ENCODE measurements around the gene MAGI3. TPM values are rescaled to one million over a fixed set of nuclear protein-coding genes. Genes with fewer than 3 reads are reported as not detected.

Gene MAGI3
- total RNA-seq, 1 experiment from 2014 or later = 7.2 TPM

GRCh38 chr1:113691184-113691583 lies 300.9 kb downstream of the MAGI3 start:
- H3K4me3 ChIP-seq (ENCODE audit: low read length) = no peak overlapping the region
- H3K9me3 ChIP-seq (ENCODE audit: low read length) = peaks cover 13% of the 10 kb centered on the region; the same call in 1 of the 2 replicates
- TF ChIP-seq CTCF (conservative IDR thresholded peaks at IDR 0.05; ENCODE audit: low read depth, low read length) (no peak), EZH2 (IDR thresholded peaks at IDR 0.05; ENCODE audit: low read length, unreplicated experiment) (no peak), EZH2phosphoT487 (IDR thresholded peaks at IDR 0.05; ENCODE audit: borderline replicate concordance, low read length) (no peak)
- H3K27ac ChIP-seq (ENCODE audit: low read length) = no peak overlapping the region
- H3K9me2 ChIP-seq (replicated peaks; ENCODE audit: low read length) = no peaks in the 10 kb centered on the region
- no peaks in the 10 kb centered on the region for H4K20me1 ChIP-seq (ENCODE audit: low read length)
- no peaks in the 10 kb centered on the region for H3K27me3 ChIP-seq (ENCODE audit: low read length)
- no peaks in the 10 kb centered on the region for H3K79me2 ChIP-seq (ENCODE audit: low read length)
- POLR2A ChIA-PET (ENCODE audit: unreplicated experiment) = no interaction called here
- H2AFZ ChIP-seq (ENCODE audit: low read length) = no peak overlapping the region
- intact Hi-C loops (cut with micrococcal nuclease) = no loop called here
- no peaks in the 10 kb centered on the region for H3F3A ChIP-seq (ENCODE audit: low read length, unreplicated experiment)
- no peaks in the 10 kb centered on the region for H3K4me1 ChIP-seq (ENCODE audit: insufficient read depth, low read length)
- CTCF ChIA-PET = no interaction called here
- BruUV-seq (replicated peaks) = no TSS peak
- DNase-seq (no peak), ATAC-seq (no peak)
- H3K9ac ChIP-seq (ENCODE audit: low read length) = no peak overlapping the region
- no peak overlapping the region for H3K4me2 ChIP-seq (ENCODE audit: low read length)
- peaks cover 23% of the 10 kb centered on the region for H3K36me3 ChIP-seq (ENCODE audit: low read depth, low read length)

GRCh38 chr1:113692342-113692741 lies 302.0 kb downstream of the MAGI3 start:
- CTCF ChIA-PET = no interaction called here
- no peaks in the 10 kb centered on the region for H4K20me1 ChIP-seq (ENCODE audit: low read length)

More at GRCh38 chr1:113692342-113692741, 302.0 kb downstream of the MAGI3 start:
- Histone ChIP-seq H3K27me3 (ENCODE audit: low read length) (no peaks in the 10 kb centered on the region), H3K4me2 (ENCODE audit: low read length) (no peak overlapping the region), H3K4me3 (ENCODE audit: low read length) (no peak overlapping the region), H3K9me2 (replicated peaks; ENCODE audit: low read length) (no peaks in the 10 kb centered on the region), H3K27ac (ENCODE audit: low read length) (no peak overlapping the region), H3K9ac (ENCODE audit: low read length) (no peak overlapping the region), H3F3A (ENCODE audit: low read length, unreplicated experiment) (no peaks in the 10 kb centered on the region), H3K79me2 (ENCODE audit: low read length) (no peaks in the 10 kb centered on the region), H3K9me3 (ENCODE audit: low read length) (peaks cover 13% of the 10 kb centered on the region; the same call in 1 of the 2 replicates), H3K4me1 (ENCODE audit: insufficient read depth, low read length) (no peaks in the 10 kb centered on the region), H2AFZ (ENCODE audit: low read length) (no peak overlapping the region), H3K36me3 (ENCODE audit: low read depth, low read length) (peaks cover 23% of the 10 kb centered on the region)
- TF ChIP-seq EZH2 (IDR thresholded peaks at IDR 0.05; ENCODE audit: low read length, unreplicated experiment) (no peak), EZH2phosphoT487 (IDR thresholded peaks at IDR 0.05; ENCODE audit: borderline replicate concordance, low read length) (no peak), CTCF (conservative IDR thresholded peaks at IDR 0.05; ENCODE audit: low read depth, low read length) (no peak)
- POLR2A ChIA-PET (ENCODE audit: unreplicated experiment) = no interaction called here
- ATAC-seq = no peak
- DNase-seq = no peak
- intact Hi-C loops (cut with micrococcal nuclease) = no loop called here
- no TSS peak for BruUV-seq (replicated peaks)

Measured in PC-3 (cell line).